HG03175 (cell line): ENCODE data around the gene IL1RAPL2.
"Not testable (repeated sequence)": the region's sequence is repeated elsewhere in the genome, so short reads cannot be mapped to it uniquely, and the experiment has no call there.

Experiments
- ATAC-seq: cut with Tn5 transposase; IDR thresholded peaks from one replicate; pipeline ENCODE4 v1.9.1; 2021; ENCODE audit warnings: mild to moderate bottlenecking, moderate library complexity; ENCODE audit not compliant: unreplicated experiment

IL1RAPL2 gene

DNA sequence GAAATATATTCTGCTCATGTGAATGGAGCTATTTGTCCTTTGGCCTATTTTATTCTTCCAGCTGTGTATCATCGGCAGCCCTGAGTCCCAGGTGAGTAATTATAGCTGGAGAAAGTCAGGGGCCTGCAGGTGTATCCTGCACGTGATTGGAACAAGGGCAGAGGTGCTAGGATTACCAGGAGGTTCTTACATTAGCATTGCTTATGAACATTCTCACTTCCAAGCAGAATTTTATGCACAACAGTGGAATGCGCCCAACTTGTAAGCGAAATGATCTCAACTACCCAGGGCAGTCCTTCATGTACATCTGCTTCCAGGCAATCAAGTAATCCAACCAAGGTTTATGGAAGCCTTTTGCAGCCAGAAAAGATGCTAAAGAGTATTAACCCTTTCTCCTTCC lies 1187.4 kb downstream of the IL1RAPL2 start:
- no peak for ATAC-seq

DNA sequence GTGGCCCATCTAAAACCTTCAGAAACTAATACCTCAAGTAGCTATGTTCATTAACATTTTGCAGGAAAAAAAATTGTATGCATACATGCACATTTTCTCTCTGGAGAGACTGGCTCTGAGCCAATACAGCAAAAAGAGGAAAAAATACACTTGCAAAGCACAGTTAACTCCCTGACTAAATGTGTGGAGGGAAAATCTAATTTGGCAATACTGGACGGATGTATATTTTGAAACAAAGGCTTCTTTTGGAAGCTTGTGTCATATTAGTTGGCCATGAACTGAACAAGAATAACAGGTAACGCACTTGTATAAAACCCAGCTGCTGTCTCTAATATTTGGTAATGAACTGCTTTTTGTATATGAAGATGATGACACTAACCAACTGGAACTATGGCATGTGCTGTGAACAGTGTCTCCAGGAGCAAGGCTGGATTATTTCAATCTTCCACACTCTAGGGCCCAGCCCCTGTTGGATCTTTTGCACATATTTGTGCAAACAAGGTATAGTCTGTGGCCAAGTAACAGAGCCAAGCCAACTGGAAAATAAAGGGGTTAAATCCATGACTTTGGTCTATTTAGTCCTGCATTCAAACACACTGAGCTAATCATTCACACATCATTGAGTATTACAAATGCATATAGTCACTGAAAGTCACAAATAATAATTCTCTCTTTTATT lies 1188.4 kb downstream of the IL1RAPL2 start:
- no peak for ATAC-seq

DNA sequence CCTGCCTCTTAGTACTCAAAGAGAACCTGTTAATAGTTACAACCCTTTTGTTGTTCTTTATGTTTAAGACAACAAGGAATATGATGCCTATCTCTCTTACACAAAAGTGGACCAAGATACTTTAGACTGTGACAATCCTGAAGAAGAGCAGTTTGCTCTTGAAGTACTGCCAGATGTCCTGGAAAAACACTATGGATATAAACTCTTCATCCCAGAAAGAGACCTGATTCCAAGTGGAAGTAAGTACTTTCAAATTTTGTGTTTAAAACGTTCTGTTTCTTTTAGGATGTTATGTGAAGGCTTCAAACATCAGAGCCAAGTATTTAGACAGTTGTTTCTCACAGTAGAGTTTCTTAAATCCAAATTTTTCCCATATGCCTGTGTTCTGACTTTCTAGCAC lies 1189.1 kb downstream of the IL1RAPL2 start:
- no peak for ATAC-seq

DNA sequence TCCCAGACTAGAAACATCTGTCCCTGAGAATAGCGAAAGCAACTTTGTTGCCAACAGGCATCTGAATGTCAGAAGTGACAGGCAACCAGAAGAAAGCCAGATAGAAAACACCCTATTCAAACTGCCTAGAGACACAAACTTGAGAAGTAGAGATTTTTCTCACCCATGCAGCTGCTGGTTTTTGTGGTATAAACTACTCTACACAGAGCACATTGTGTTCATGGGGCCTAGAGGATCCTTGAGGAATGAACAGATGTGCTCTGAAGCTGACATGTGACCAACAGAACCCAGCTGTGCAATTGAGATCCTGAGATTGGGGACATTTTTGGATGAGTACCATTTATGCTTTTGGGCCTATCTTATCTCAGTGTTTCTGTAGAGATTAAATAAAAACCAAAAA lies 1192.8 kb downstream of the IL1RAPL2 start:
- ATAC-seq = no peak

DNA sequence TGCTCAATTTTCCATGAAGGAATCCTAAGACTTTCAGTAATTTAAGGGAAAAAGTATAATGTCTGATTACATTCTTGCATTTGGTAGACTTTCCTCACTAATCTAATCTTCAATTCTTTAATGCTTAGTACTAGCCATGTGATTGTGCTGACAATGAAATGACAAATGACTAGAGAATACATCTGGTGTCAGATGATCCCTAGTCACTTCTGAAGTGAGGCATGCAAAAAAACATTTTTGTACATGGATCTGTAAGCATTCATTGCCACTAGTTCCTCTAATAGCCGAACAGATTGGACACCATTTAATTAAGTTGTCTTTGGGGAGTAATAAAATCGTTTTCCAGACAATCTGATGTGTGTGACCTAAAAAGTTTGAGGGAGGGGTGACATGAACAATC lies 1193.6 kb downstream of the IL1RAPL2 start:
- ATAC-seq = no peak

DNA sequence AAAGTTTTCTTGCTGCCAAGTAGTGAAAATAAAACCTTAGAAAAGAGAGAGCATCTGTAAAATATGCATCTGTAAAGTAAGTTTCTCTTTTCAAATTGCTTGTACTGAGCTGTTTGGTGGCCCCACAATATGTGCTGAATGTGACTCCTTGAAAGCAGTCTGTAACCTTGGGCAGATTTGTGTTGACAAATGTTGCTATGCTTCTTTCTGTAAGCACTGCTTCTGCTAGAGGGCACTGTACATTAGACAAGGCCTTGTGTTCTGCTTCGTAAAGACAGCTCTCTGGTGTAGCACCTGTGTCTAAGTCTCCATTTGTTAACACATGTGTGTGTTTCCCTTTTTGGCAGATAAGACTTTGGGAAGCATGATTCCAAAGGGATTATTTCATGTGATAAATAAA lies 1199.7 kb downstream of the IL1RAPL2 start:
- no peak for ATAC-seq

DNA sequence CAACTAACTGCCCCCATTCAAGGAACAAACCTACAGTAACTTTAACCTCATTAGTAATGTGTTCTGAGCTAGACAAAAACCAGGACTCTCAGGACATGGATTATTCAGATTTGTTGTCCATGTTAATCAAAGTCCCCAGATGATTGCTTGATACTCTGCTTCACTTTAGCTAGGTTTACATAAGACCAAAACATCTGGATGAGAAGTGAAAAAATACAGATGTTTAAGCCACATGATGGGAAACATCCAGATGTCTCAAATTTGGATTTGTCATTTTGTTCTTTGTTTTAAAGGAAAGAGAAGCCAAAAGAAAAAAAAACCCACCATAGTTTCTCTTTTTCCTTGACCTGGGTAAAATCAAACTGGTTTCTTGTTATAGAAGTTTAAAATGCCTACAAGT lies 1207.8 kb downstream of the IL1RAPL2 start:
- ATAC-seq = no peak

DNA sequence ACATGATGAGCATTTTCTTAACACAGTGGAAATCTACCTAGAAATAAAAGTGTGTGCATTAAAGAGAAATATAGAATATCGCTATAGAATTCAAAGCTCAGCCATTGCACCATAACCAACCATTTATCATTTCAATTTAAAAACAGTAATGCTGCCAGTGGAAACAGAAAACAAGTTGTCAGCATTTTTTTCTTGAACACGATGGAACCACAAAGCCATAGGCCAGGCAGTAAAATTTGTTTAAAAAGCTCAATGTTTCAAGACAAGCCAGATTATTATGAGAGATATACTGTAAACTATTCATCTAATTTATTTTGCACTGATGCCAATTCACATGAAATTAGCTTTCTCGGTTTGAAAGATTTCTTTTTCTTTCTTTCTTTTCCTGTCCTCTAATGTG lies 1209.7 kb downstream of the IL1RAPL2 start:
- no peak for ATAC-seq

DNA sequence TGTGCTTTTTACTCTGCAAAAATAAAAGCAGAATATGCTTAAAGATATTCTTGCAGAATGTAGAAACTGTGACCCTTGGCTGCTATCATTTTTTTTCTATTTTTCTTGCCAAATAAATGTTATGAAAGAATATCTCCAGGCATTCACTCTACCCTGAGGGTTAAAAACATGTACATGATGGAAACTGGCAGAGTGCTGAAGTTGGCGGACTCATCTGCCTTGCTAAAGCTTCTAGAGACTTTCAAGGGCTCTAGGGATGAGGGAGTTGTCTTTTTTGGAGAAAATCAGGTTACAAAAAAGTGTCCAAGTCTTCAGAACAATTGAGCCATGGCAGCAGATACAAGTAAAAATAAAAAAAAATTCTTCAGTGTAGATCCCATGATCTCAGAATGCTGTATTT lies 1215.8 kb downstream of the IL1RAPL2 start:
- ATAC-seq = no peak

DNA sequence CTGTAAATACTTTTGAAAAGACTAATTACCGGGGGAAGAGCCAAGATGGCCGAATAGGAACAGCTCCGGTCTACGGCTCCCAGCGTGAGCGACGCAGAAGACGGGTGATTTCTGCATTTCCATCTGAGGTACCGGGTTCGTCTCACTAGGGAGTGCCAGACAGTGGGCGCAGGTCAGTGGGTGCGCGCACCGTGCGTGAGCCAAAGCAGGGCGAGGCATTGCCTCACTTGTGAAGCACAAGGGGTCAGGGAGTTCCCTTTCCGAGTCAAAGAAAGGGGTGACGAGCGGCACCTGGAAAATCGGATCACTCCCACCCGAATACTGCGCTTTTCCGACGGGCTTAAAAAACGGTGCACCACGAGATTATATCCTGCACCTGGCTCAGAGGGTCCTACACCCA lies 1230.9 kb downstream of the IL1RAPL2 start:
- not testable (repeated sequence) for ATAC-seq

DNA sequence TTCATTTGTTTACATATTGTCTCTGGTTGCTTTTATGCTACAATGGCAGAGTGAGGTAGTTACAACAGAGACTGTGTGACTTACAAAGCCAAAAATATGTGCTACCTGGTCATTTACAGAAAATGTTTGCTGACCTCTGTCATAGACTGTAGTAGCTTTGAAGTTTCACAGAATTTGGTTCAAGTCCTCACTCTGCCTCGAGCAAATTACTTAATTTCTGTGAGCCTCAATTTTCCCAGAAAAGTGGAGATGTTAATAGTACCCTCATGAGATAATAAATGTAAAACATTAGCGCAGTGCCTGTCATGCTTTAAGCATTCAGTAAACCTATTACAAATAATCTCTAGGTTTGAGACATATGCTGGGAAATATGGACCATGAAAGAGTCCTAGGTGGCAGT lies 1237.9 kb downstream of the IL1RAPL2 start:
- no peak for ATAC-seq

DNA sequence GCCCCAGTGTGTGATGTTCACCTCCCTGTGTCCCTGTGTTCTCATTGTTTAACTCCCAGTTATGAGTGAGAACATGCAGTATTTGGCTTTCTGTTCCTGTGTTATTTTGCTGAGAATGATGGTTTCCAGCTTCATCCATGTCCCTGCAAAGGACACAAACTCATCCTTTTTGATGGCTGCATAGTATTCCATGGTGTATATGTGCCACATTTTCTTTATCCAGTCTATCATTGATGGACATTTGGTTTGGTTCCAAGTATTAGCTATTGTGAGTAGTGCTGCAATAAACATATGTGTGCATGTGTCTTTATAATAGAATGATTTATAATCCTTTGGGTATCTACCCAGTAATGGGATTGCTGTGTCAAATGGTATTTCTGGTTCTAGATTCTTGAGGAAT lies 1239.7 kb downstream of the IL1RAPL2 start:
- ATAC-seq = not testable (repeated sequence)

DNA sequence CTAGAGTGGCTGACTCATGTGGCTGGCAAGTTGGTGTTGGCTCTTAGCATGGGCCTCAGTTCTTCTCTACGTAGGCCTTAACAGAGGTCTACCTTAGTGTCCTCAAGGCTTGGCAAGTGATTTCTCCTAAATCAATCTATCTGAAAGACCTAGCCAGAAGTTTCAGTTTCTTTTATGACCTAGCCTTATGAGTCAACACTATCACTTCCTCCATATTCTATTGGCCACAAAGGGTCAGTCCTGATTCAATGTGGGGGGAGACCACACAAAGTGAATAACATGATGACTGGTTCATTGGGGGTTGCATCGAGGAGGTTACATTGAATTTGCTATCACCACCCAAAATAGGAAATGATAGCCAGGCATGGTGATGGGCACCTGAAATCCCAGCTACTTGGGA lies 1250.5 kb downstream of the IL1RAPL2 start:
- ATAC-seq = no peak
